LHCN-M2 (cell line): ENCODE measurements around the gene GAB3. TPM values are rescaled to one million over a fixed set of nuclear protein-coding genes. Genes with fewer than 3 reads are reported as not detected.

Source experiments
- total RNA-seq: library from RNA; depleted of rRNA; stranded (reverse); fragments of >200 nt; gene quantifications from 2 replicates; pipeline ENCODE4 v1.2.3, GENCODE V29; 2014; rRNA removed

The GAB3 gene
- total RNA-seq, 1 experiment from 2014 or later = 12.5 TPM

Other genes with a start within 250 kb of the GAB3 start
- 46.5 and 47.4 TPM in 2 replicates for gene FAM3A, start 234.8 kb downstream of the GAB3 start, total RNA-seq
- 56.9 and 60.1 TPM in 2 replicates for gene G6PD, start 204.2 kb downstream of the GAB3 start, total RNA-seq
- gene IKBKG, start 203.5 kb downstream of the GAB3 start, total RNA-seq = 21.5 and 22.4 TPM in 2 replicates
- gene CTAG1A, start 165.9 kb downstream of the GAB3 start, total RNA-seq = not detected in 2 replicates
- not detected in 2 replicates for gene CTAG1B, start 131.8 kb downstream of the GAB3 start, total RNA-seq
- gene CTAG2, start 97.5 kb downstream of the GAB3 start, total RNA-seq = not detected in 2 replicates
- 40.5 and 46.2 TPM in 2 replicates for gene DKC1, start 11.8 kb upstream of the GAB3 start, total RNA-seq
- gene MPP1, start 54.4 kb upstream of the GAB3 start, total RNA-seq = 23.2 and 27.2 TPM in 2 replicates
- gene SMIM9, start 83.6 kb upstream of the GAB3 start, total RNA-seq = not detected in 2 replicates
- 2.6 and 3.6 TPM in 2 replicates for gene F8A1, start 135.3 kb upstream of the GAB3 start, total RNA-seq